Trophoblast cell (in vitro differentiated cells and primary cell): ENCODE measurements around the gene ERC1.

Source experiments
- DNase-seq, 2 donors: peaks; one replicate each; pipeline ENCODE4 v3.0.0-alpha.2; 2016
- H2AFZ ChIP-seq: 2 replicates; pipeline ENCODE4 v1.6.1; 2013; ENCODE audit warnings: low read length, moderate library complexity, mild to moderate bottlenecking; ENCODE audit not compliant: insufficient read depth, poor library complexity
- H2AK5ac ChIP-seq: 2 replicates; pipeline ENCODE4 v1.6.1; 2013; ENCODE audit warnings: mild to moderate bottlenecking, low read length
- H2BK120ac ChIP-seq: 2 replicates; pipeline ENCODE4 v1.6.1; 2013; ENCODE audit warnings: low read length, mild to moderate bottlenecking, moderate library complexity; ENCODE audit not compliant: insufficient read depth, poor library complexity
- H2BK12ac ChIP-seq: 2 replicates; pipeline ENCODE4 v1.6.1; 2013; ENCODE audit warnings: mild to moderate bottlenecking, low read length, moderate library complexity
- H2BK5ac ChIP-seq: 2 replicates; pipeline ENCODE4 v1.6.1; 2013; ENCODE audit warnings: low read length, low read depth, moderate library complexity, mild to moderate bottlenecking; ENCODE audit not compliant: poor library complexity
- H3K14ac ChIP-seq: 2 replicates; pipeline ENCODE4 v1.6.1; 2013; ENCODE audit warnings: mild to moderate bottlenecking, low read length
- H3K18ac ChIP-seq: 2 replicates; pipeline ENCODE4 v1.6.1; 2013; ENCODE audit warnings: mild to moderate bottlenecking, low read length
- H3K23ac ChIP-seq: 2 replicates; pipeline ENCODE4 v1.6.1; 2013; ENCODE audit warnings: low read length
- H3K27ac ChIP-seq: 2 replicates; pipeline ENCODE4 v1.5.1; 2013; ENCODE audit warnings: low read depth, mild to moderate bottlenecking, inconsistent platforms, low read length, moderate library complexity
- H3K27me3 ChIP-seq: 2 replicates; pipeline ENCODE4 v1.6.1; 2013; ENCODE audit warnings: inconsistent platforms, mild to moderate bottlenecking, low read length, moderate library complexity; ENCODE audit not compliant: insufficient read depth
- H3K36me3 ChIP-seq, 2 experiments: 1 replicate in 1 of 2; 2 replicates in 1 of 2; pipeline ENCODE4 v1.6.1; 2013; ENCODE audit warnings: low read length in 2 of 2, mild to moderate bottlenecking in 2 of 2, moderate library complexity in 1 of 2; ENCODE audit not compliant: insufficient read depth in 2 of 2, control insufficient read depth in 1 of 2
- H3K4ac ChIP-seq: 2 replicates; pipeline ENCODE4 v1.6.1; 2013; ENCODE audit warnings: low read depth, mild to moderate bottlenecking, low read length, moderate library complexity
- H3K4me1 ChIP-seq, 2 experiments: 1 replicate in 1 of 2; 2 replicates in 1 of 2; pipeline ENCODE4 v1.6.1; 2013; ENCODE audit warnings: low read length in 2 of 2, mild to moderate bottlenecking in 2 of 2, moderate library complexity in 1 of 2; ENCODE audit not compliant: insufficient read depth in 2 of 2, control insufficient read depth in 1 of 2
- H3K4me2 ChIP-seq: 2 replicates; pipeline ENCODE4 v1.6.1; 2013; ENCODE audit warnings: inconsistent platforms, mild to moderate bottlenecking, low read length, moderate library complexity
- H3K4me3 ChIP-seq: 2 replicates; pipeline ENCODE4 v1.5.1; 2013; ENCODE audit warnings: mild to moderate bottlenecking, low read depth, low read length, inconsistent platforms
- H3K79me1 ChIP-seq: one replicate; pipeline ENCODE4 v1.6.1; 2013; ENCODE audit warnings: low read length
- H3K79me2 ChIP-seq: 2 replicates; pipeline ENCODE4 v1.6.1; 2013; ENCODE audit warnings: low read length, mild to moderate bottlenecking; ENCODE audit not compliant: control insufficient read depth, insufficient read depth, poor library complexity
- H3K9ac ChIP-seq: 2 replicates; pipeline ENCODE4 v1.6.1; 2013; ENCODE audit warnings: mild to moderate bottlenecking, low read length
- H3K9me3 ChIP-seq: 2 replicates; pipeline ENCODE4 v1.6.1; 2013; ENCODE audit warnings: low read depth, mild to moderate bottlenecking, control low read depth, inconsistent platforms, low read length; ENCODE audit not compliant: insufficient read depth
- H4K12ac ChIP-seq: 2 replicates; pipeline ENCODE4 v1.6.1; 2013; ENCODE audit warnings: low read depth, mild to moderate bottlenecking, low read length, moderate library complexity
- H4K8ac ChIP-seq: 2 replicates; pipeline ENCODE4 v1.6.1; 2013; ENCODE audit warnings: low read depth, mild to moderate bottlenecking, low read length, moderate library complexity
- H4K91ac ChIP-seq: one replicate; pipeline ENCODE4 v1.6.1; 2013; ENCODE audit warnings: low read depth, mild to moderate bottlenecking, low read length, moderate library complexity
- WGBS: extraction: QIAGEN DNeasy Blood & Tissue Kit; methylation state at CpG from one replicate; pipeline ENCODE4 v1.1.7; 2013; ENCODE audit warnings: missing lambda C conversion rate; ENCODE audit not compliant: insufficient read length, insufficient coverage; ENCODE audit errors: extremely low coverage; 5-methylcytosine and 5-hydroxymethylcytosine counted together

Gene ERC1

GRCh38 chr12:1467710-1468109 lies 476.7 kb downstream of the ERC1 start:
- H4K12ac ChIP-seq: no peak overlapping the region
- no CpG with 5 or more reads among the region's 11 CpGs for WGBS
- H2AFZ ChIP-seq: no peak overlapping the region
- no peak overlapping the region for H2BK12ac ChIP-seq
- H3K36me3 ChIP-seq: peaks cover 0 to 2% of the 10 kb centered on the region in 2 experiments
- H3K4me3 ChIP-seq: no peak overlapping the region
- no peaks in the 10 kb centered on the region for H3K27me3 ChIP-seq
- H3K9ac ChIP-seq: no peak overlapping the region
- no peak overlapping the region for H2AK5ac ChIP-seq
- H4K8ac ChIP-seq: no peak overlapping the region
- H3K23ac ChIP-seq: no peak overlapping the region
- H3K18ac ChIP-seq: no peak overlapping the region
- H3K4me2 ChIP-seq: no peak overlapping the region
- H3K79me2 ChIP-seq: no peaks in the 10 kb centered on the region
- H4K91ac ChIP-seq: no peak overlapping the region
- no peak overlapping the region for H3K4ac ChIP-seq
- no peak for DNase-seq
- peaks cover 3% of the 10 kb centered on the region for H3K9me3 ChIP-seq
- no peak overlapping the region for H3K14ac ChIP-seq
- H2BK120ac ChIP-seq: no peak overlapping the region
- no peak overlapping the region for H3K27ac ChIP-seq
- peaks cover 7 to 10% of the 10 kb centered on the region in 2 experiments for H3K4me1 ChIP-seq
- peaks cover 3% of the 10 kb centered on the region for H3K79me1 ChIP-seq
- no peak overlapping the region for H2BK5ac ChIP-seq

GRCh38 chr12:1469070-1469469 lies 478.0 kb downstream of the ERC1 start:
- Histone ChIP-seq H3K9me3 (peaks cover 3% of the 10 kb centered on the region), H3K27me3 (no peaks in the 10 kb centered on the region), H2AFZ (no peak overlapping the region), H3K14ac (peak overlapping the region; percentile 22), H3K4me2 (no peak overlapping the region), H4K12ac (no peak overlapping the region), H2BK5ac (no peak overlapping the region), H3K23ac (no peak overlapping the region), H2BK120ac (no peak overlapping the region), H3K79me2 (no peaks in the 10 kb centered on the region), H3K4me3 (no peak overlapping the region), H2BK12ac (no peak overlapping the region), H3K79me1 (peaks cover 3% of the 10 kb centered on the region), H3K4me1 (peaks cover 7 to 12% of the 10 kb centered on the region in 2 experiments), H3K4ac (no peak overlapping the region), H4K91ac (no peak overlapping the region), H3K36me3 (peaks cover 0 to 2% of the 10 kb centered on the region in 2 experiments), H3K9ac (no peak overlapping the region), H4K8ac (no peak overlapping the region), H3K27ac (no peak overlapping the region), H3K18ac (no peak overlapping the region), H2AK5ac (no peak overlapping the region)
- no peak for DNase-seq
- WGBS: no CpG with 5 or more reads among the region's 6 CpGs

GRCh38 chr12:1470051-1470450 lies 479.0 kb downstream of the ERC1 start:
- no peak overlapping the region for H2AFZ ChIP-seq
- H3K4ac ChIP-seq: no peak overlapping the region
- H2BK12ac ChIP-seq: no peak overlapping the region
- peaks cover 3% of the 10 kb centered on the region for H3K9me3 ChIP-seq
- H3K79me1 ChIP-seq: peaks cover 3% of the 10 kb centered on the region
- no CpG with 5 or more reads among the region's 5 CpGs for WGBS
- no peak overlapping the region for H3K4me2 ChIP-seq
- no peak overlapping the region for H3K9ac ChIP-seq
- no peak overlapping the region for H3K27ac ChIP-seq
- H3K4me3 ChIP-seq: no peak overlapping the region
- no peak overlapping the region for H2AK5ac ChIP-seq
- peaks cover 0 to 2% of the 10 kb centered on the region in 2 experiments for H3K36me3 ChIP-seq
- peaks cover 11 to 19% of the 10 kb centered on the region in 2 experiments for H3K4me1 ChIP-seq
- no peaks in the 10 kb centered on the region for H3K27me3 ChIP-seq
- no peak overlapping the region for H3K14ac ChIP-seq
- no peak overlapping the region for H3K23ac ChIP-seq
- no peak for DNase-seq
- no peak overlapping the region for H4K12ac ChIP-seq
- H3K79me2 ChIP-seq: no peaks in the 10 kb centered on the region
- H3K18ac ChIP-seq: no peak overlapping the region
- H4K8ac ChIP-seq: no peak overlapping the region
- H2BK5ac ChIP-seq: no peak overlapping the region
- no peak overlapping the region for H2BK120ac ChIP-seq
- H4K91ac ChIP-seq: no peak overlapping the region

- H3K4me1 ChIP-seq: peaks cover 4 to 11% of the 10 kb centered on the region in 2 experiments
- WGBS: no CpG with 5 or more reads among the region's 6 CpGs
- no peak overlapping the region for H2BK12ac ChIP-seq
- no peak overlapping the region for H2AK5ac ChIP-seq
- no peak overlapping the region for H2BK120ac ChIP-seq
- H3K18ac ChIP-seq: no peak overlapping the region
- no peak overlapping the region for H4K8ac ChIP-seq
- peaks cover 0 to 2% of the 10 kb centered on the region in 2 experiments for H3K36me3 ChIP-seq
- no peak overlapping the region for H3K9ac ChIP-seq
- no peak for DNase-seq
- no peak overlapping the region for H4K12ac ChIP-seq
- H3K79me1 ChIP-seq: peaks cover 2% of the 10 kb centered on the region
- H4K91ac ChIP-seq: no peak overlapping the region
- no peaks in the 10 kb centered on the region for H3K9me3 ChIP-seq
- H3K27me3 ChIP-seq: no peaks in the 10 kb centered on the region
- no peak overlapping the region for H3K4ac ChIP-seq
- H3K4me3 ChIP-seq: no peak overlapping the region
- no peaks in the 10 kb centered on the region for H3K79me2 ChIP-seq
- H3K14ac ChIP-seq: no peak overlapping the region
- H3K27ac ChIP-seq: no peak overlapping the region
- H2BK5ac ChIP-seq: no peak overlapping the region
- no peak overlapping the region for H3K23ac ChIP-seq
- H3K4me2 ChIP-seq: no peak overlapping the region
- H2AFZ ChIP-seq: no peak overlapping the region
Observed at GRCh38 chr12:1471224-1471623, 480.2 kb downstream of the ERC1 start.
